GM19239 (cell line): ENCODE measurements around the gene LILRB2.
A peak's percentile ranks its signal among the peaks of the same experiment; 100 is the strongest.
"Not testable (repeated sequence)": the region's sequence is repeated elsewhere in the genome, so short reads cannot be mapped to it uniquely, and the experiment has no call there.

Experiments
- DNase-seq: peaks from one replicate; pipeline ENCODE4 v3.0.0; 2011; ENCODE audit warnings: low spot score; ENCODE audit not compliant: insufficient read length
- FAIRE-seq: peaks from 2 replicates; lab custom pipeline; 2011; peaks lifted over from hg19 to GRCh38; lab: Jason Lieb, UNC

LILRB2 gene

DNA sequence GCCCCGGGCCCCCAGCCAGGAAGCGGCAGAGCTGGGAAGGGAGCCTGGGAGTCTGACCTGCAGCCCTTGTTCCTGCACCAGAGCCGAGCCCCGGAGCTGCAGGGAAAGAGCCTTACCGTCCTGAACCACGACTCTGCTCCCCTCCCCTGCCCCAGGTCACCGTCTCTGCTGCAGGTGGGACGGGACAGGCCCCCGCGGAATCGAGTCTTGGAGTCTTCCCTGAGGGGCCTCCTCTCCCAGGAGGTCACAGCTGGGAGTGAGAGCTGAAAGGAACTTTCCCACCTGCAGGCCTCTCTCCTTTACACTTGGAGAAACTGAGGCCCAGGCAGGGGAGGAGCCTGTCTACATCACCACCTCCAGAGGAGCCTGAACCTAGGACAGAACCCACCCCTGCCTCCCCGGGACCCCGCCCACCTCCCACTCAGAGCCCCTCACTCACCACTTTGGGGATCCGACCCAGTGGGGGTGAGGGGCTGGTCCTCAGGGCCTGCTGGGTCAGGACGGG, 3.7 kb downstream of the LILRB2 start:
- not testable (repeated sequence) for DNase-seq, FAIRE-seq

DNA sequence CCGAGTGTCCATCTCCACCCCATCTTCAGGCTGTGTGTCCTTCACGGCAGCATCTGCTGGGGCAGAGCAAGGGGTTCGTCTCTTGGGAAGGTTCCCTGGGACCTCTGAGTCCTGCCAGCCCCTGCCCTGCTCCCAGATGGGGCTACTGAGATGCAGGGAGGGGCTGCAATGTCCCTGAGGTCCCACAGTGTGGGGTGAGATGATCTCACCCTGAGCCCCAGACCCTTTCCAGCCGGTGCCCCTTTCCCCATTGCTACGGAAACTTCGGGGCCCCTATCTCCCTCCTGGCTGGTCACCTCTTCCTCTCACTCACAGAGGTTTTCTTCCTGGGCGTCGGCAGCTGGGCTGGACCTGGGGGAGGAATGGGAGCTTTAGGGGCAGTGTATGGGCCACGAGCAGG, 5.0 kb downstream of the LILRB2 start:
- no peak for DNase-seq
- FAIRE-seq: no peak

DNA sequence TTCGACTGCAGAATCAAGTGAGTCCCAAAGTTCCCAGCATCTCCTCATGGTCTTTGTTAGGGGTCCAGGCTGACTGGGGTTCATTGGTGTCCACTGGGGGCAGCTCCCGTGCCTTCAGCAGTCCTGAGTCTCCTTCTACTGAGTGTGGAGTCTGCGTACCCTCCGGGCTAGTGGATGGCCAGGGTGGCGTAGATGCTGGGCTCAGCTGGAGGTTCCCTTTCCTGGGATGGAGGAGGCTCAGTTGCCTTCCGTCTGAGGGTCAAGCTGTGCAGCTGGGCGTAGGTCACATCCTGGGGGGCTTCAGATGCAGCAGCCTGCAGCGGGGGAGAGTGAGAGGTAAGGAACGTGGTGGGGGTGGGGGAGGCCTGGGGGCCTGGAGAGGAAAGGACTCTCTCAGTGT, 6.4 kb downstream of the LILRB2 start:
- not testable (repeated sequence) for DNase-seq

DNA sequence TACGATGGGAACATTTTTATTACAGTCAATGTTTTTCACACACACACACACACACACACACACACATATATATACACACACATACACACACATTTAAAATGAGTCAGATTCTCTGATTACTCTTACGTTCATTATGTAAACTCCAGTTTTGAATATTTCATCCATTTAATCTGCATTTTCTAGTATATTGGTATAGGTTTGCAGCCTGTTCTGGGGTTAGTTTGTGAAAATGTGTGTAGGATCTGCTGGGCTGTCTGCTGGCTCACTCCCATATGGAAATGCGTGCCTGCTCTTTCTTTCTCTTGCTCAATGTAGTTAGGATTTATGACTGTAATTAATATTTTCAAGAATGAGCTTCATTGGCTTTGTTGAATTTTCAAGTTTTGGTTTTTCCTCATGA, 7.1 kb downstream of the LILRB2 start:
- no peak for DNase-seq

More for the DNA sequence above, 6.4 kb downstream of the LILRB2 start:
- FAIRE-seq: not testable (repeated sequence)

DNA sequence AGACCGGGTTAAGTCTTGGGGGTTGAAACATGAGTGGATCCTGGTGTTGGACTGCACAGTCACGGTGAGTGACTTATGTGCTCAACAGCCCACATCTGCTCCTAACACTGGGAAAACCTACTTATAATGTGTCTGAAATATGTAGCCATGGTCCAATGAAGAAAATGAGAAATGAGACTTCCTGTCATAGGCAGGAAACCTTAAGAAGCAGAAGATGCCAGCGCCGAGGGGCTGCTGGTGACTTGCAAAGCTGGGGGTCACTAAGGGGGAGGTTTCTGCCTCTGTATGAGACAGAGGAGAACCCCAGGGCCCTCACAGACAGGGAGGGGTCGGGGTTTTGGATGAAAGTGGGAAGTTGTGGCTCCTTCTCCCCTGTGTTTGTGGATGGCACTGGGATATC, 8.7 kb downstream of the LILRB2 start:
- not testable (repeated sequence) for FAIRE-seq, DNase-seq

More for the DNA sequence above, 7.1 kb downstream of the LILRB2 start:
- no peak for FAIRE-seq

DNA sequence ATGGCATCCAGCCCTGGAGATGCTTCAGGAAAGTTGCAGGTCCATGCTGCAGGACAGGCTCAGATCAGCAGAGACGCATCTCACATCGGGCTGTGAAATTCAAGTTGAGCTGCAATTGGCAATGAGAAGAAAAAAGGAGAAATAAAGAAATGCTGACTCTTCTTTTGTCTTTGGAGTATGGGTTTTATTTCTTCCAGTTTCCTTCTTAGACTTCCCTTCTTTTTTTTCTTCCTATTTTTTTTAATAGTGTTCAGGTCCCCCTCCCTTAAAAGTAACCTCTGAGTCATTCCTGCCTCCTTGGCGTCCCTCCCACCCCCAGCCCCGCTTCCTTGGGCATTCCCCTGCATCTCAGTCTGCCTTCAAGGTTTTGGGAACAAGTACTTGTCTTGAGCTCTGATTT, 9.3 kb downstream of the LILRB2 start:
- not testable (repeated sequence) for DNase-seq, FAIRE-seq

DNA sequence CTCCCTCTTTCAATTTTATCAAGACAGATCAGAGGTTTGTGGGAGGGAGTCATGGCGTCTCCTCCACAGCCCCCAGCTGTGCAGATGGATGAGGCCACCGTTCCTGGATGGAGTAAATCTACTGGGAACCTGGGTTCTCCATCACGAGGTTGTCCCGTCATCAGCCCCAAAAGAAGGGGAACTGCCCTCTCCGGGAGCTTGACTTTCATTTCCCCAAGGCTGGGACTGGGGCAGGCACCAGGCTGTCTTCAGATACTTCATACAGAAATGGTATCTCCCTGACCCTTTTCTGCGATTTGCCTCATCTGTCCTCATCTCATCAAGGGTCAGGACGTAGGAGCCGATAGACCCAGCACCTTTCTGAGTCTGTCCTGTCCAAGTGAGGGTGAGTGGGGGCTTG, 9.8 kb downstream of the LILRB2 start:
- no peak for DNase-seq
- no peak for FAIRE-seq

DNA sequence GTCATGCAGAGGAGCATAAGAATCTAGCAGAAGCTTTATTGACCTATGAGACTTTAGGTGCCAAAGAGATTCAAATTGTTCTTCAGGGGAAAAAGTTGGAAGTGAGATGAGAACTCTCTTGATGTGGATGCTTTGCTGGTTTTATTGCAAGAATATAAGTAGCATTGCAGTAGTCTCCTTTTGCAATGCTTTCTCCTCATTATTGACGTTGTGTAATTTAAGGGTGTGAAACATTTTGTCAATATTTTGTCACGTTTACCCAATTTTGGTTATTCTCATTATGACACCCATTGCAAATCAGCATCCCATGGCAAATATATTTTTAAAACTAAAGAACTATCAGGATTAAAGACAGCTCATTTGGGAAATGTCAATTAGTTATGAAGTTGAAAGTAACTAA, 12.0 kb downstream of the LILRB2 start:
- no peak for DNase-seq
- no peak for FAIRE-seq

DNA sequence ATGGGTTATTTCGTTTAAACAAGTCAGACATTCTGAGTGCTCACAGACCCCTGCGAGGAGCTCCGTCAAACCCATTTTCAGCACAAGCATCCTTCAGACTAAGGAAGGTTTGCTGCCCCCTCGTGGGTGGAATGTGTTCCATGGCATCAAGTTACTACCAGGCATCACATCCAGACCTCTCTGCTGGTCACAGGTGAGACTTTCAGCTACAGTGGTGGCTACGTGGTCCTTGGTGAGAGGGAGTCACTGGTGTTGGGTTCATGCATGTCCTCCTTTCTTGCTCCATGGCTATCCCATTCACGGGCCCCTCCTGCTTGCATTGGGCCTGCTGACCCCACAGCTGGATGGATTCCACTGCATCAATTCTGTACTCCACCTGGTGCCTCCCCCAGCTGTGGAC, 14.8 kb downstream of the LILRB2 start:
- peak; percentile 36 for DNase-seq
- peak; percentile 89 for FAIRE-seq

DNA sequence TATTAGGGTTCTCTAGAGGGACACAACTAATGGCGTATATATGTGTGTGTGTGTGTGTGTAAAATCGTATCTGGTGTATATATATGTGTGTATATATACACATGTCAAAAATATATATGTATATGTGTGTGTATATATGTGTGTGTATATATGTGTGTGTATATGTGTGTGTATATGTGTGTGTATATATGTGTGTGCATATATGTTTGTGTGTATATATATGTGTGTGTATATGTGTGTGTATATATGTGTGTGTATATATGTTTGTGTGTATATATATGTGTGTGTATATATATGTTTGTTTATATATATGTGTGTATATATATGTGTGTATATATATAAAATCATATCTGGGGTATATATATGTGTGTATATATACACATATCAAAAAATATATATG, 18.4 kb downstream of the LILRB2 start:
- FAIRE-seq (no peak), DNase-seq (no peak)

DNA sequence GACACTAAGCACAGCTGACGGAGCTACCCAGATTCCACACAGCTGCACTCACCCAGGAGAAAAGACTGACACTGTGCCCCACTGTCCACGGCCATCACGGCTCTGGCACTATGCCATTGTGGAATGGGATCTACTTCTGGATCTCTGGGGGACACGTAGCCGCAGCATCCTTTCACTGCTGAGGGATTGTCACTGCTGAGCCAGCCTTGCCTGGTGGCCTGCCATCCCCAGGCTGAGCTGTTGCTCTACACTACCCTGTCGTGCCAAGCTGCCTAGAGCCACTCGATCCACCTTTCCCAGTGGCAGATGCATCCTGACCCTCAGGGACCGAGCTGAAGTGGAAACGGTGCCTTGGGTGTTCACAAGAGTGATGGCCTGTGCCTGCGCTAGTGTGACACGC, 18.8 kb downstream of the LILRB2 start:
- FAIRE-seq (no peak), DNase-seq (no peak)

DNA sequence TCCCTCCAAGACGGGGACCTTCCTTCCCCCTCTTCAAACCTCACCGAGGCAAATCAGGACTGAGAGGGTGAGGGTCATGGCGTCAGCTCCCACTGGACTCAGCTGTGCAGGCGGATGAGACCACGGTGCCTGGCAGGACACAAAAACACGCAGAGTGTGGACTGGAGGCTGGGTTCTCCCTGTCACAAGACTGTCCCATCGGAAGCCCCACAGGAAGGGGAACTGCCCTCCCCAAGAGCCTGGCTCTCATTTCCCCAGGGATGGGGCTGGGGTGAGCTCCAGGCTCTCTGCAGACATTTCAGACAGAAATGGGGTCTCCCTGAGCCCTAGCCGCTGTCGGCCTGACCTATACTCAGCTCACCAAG, 23.8 kb downstream of the LILRB2 start, which contains the start of gene LILRB5:
TSS of gene LILRB5 (minus strand) at position 158 of the 365 bp plus-strand sequence. CDS start at position 78, 80 bp downstream.
- no peak for FAIRE-seq
- DNase-seq: no peak

DNA sequence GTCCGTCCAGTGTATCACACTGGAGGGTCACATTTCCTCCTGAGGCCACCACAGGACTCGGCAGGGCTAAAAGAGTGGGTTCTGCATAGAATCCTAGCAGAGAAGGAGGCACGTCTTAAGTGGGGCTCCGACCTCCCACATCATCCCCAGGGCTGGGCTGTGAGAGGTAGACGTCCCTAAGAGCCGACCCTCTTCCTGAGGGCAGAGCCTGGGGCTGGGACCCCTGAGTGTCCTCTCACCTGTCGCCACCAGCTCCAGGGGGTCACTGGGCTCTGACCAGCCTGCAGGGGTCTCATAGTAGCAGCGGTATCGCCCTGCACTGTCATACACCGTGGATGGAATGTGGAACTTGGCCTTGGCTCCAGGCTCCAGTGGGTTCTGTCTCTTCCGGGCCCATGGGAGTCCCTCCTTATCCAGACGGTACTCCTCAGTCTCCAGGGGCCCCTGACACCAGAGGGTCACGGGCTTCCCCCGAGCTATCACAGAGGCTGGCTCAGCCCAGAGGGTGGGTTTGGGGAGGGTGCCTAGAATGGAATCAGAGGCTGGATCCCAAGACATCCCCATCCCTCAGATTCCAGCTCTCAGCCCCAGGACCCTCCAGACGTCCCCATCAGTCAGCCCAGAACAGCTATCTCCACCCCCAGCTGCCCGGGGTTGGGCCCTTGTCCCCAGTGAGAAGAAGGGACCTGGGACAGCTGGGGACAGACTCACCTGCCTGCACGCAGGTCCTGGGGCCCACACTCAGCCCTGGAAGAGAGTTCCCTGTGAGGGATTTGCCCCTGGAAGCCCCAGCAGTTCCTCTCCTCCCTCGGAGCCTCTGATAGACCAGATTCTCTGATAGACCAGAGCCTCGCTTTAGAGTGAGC, 24.4 kb downstream of the LILRB2 start:
- DNase-seq (no peak), FAIRE-seq (no peak)

DNA sequence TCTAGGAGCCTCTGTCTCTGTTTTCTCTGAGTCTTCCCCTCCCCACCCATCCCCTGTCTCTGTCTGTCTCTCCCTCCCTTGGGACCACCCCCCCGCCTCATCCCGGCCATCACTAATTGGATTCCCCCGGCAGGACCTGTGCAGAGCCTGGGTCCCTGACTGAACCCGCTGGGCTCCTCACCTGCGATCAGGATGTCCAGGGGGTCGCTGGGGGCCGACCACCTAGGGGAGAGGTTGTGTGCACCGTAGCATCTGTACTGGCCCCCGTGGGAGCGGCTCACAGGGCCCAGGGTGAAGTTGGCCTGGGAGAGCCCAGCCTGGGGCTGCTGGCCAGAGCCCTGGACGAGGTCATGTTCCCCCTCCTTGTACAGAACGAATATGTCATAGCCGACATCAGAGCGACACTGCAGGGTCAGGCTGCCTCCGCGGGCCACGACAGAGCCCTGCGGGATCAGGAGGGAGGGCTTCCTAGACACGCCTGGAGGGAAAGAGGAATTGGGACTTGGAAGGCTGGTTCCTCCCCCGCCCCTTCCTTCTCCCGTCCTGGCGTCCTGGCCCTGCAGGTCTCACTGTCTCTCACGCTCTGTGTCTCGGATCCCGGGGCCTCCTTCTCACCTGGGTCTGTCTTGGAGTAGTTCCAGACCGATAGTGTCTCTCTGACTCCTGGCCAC, 25.7 kb downstream of the LILRB2 start:
- no peak for DNase-seq
- FAIRE-seq: no peak

DNA sequence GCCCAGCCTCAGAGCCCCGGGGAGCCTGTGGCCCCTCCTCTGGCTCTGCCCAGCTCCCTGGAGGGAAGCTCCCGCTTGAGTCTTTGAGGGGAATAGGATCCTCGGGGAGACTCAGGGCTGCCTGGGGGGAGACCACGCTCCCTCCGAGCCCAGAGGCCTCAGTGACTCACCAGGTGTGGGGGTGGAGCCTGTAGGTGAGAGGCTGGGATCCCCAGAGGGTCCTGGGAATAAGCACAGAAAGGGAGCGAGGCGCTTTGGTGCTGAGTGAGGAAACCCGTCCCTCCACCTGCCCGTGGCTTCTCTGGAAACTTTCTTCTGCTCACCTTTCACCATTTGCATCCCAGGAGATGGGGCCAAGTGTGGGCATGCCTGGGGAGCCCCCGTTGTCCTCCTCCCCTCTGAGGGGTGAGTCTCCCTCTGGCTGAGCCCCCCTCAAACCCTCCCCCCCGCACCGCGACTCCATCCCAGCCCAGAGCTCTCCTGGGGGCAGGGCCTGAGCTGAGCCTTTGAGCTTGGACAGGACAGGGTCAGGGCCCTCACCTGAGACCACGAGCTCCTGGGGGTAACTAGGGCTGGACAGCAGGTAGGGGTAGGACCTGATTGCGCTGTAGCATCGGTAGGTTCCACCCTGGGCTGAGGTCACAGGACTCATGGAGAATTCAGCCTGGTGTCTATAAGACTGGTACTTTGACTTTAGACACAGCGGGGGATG, 26.6 kb downstream of the LILRB2 start:
- DNase-seq: no peak
- FAIRE-seq: no peak

DNA sequence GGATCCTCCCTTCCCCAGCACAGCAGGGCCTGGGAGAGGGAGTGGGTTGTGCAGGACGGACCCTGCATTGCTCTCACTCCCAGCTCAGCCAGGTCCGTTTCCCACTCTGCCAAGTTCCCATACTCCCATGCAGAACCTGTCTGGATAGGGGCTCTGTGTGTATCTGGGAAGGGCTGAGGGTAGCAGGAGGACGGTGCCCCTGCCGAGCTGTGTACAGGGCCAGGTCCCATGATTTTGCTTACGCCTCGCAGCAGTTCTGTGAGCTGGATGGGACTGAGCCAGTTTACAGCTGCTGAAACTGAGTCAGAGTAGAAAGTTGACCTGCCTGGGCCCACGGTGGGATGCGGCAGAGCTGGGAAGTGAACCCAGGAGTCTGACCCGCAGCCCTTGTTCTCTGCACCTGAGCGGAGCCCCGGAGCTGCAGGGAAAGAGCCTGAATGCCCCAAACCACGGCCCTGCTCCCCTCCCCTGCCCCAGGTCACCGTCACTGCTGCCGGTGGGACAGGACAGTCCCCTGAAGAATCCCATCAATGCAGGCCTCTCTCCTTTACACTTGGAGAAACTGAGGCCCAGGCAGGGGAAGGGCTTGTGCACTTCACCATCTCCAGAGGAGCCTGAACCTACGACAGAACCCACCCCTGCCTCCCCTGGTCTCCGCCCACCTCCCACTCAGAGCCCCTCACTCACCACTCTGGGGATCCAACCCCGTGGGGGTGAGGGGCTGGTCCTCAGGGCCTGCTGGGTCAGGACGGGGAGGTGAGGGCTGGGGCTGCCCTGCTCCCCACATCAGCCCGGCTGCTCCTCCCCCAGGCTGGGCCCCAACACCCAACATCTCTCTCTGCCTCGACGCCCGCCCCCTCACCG, 27.3 kb downstream of the LILRB2 start:
- no peak for DNase-seq
- FAIRE-seq: no peak

DNA sequence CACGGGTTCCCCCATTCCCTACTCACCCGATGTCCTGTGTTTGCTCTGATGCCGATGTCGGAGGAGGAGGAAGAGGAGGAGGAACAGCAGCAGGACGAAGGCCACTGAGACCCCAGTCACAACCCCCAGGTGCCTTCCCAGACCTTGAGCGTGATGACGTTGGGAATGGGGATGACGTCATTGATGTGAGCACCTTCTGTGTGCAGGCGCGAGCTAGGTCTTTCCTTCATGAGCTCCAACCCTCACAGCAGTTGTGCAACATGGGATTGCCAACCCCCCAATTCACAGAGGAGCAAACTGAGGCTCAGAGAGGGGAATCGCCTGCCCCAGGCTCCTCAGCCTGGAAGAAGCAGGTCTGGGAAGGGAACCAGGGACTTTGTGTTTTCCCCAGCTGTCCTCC, 28.1 kb downstream of the LILRB2 start:
- FAIRE-seq: no peak
- DNase-seq: no peak

DNA sequence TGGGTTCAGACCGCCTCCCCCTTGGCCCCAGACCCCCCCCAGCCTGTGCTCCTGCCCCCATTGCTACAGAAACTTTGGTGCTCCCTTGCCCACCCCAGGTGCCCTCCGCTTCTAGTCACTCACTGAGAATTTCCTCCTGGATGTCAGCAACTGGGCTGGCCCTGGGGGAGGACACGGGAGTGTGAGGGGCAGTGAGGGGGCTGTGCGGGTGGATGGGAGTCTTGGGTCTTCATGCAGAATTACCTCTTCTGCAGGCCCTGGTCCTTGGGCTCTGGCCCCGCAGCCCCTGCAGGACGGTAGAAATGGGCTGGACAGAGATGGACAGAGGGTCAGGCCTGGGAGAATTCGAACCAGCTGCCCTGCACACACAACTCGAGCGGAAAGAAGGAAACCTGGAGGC, 28.7 kb downstream of the LILRB2 start:
- FAIRE-seq (no peak), DNase-seq (no peak)

DNA sequence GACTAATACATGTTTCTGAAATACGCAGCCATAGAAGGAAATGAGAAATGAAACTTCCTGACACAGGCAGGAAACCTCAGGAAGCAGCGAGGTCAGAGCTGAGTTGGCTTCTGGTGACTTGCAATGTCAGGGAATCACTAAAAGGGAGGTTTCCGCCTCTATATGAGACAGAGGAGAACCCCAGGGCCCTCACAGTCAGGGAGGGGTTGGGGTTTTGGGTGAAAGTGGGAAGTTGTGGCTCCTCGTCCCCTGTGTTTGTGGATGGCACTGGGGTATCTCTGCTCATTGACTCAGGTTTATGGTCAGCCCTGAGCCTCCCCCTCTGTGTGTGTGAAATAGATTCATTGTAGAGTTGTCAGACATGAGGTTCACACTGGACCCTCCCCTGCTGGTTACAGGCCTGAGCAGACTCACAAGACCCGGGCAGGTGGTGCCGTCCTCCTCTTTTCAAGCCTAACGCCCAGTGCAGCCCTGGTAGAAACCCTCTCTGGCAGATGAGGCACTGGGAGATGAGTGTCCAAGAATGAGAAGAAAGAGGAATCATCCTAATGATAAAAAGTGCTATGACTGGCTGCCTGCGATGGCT, 32.8 kb downstream of the LILRB2 start:
- FAIRE-seq (no peak), DNase-seq (no peak)
